BE2C (cell line): ENCODE results near the gene TMTC2.

Source experiments
- DNase-seq: peaks from one replicate; pipeline ENCODE4 v3.0.0-alpha.2; 2020
- H3K27me3 ChIP-seq: fragments of 250-450 bp; sonication (Bioruptor Pico); 2 replicates; pipeline ENCODE4 v1.5.1; 2020; ENCODE audit warnings: mild to moderate bottlenecking
- H3K36me3 ChIP-seq: fragments of 250-450 bp; sonication (Bioruptor Pico); 2 replicates; pipeline ENCODE4 v1.5.1; 2020; ENCODE audit warnings: mild to moderate bottlenecking
- H3K4me1 ChIP-seq: fragments of 250-450 bp; sonication (Bioruptor Pico); 2 replicates; pipeline ENCODE4 v1.5.1; 2020
- H3K4me3 ChIP-seq: 2 replicates; pipeline ENCODE4 v1.5.1; 2011; ENCODE audit warnings: low read depth, low read length
- H3K9me3 ChIP-seq: fragments of 250-450 bp; sonication (Bioruptor Pico); 2 replicates; pipeline ENCODE4 v1.5.1; 2020
- CTCF ChIP-seq: IDR thresholded peaks from 2 replicates; pipeline ENCODE4 v1.5.1; 2012; ENCODE audit warnings: mild to moderate bottlenecking, low read depth, low read length

The TMTC2 gene

GRCh38 chr12:82919388-82920054, 232.8 kb downstream of the TMTC2 start:
- DNase-seq, result no peak
- no peak for TF ChIP-seq CTCF

DNA sequence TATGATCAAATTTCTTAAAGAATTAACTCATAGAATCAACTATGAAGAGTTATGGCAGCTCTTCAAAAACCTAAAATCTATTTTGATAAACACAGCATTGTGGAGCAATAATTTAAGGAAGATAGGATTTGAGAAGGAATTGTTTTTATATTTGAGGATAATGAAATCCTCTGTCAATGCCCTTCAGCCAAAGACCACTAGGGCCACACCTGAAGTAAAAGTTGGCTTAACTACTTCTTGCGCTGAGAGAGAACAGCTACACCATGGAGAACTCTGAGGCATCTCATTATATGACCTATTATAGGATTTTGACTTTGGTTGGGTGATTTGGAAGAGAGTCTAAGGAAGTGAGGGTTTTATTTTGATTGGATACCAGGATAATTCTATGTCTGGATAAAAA, 237.2 kb downstream of the TMTC2 start:
- TF ChIP-seq CTCF, result no peak
- Histone ChIP-seq H3K4me1 (no peaks in the 10 kb centered on the region), H3K36me3 (no peaks in the 10 kb centered on the region), H3K4me3 (no peak overlapping the region), H3K27me3 (no peaks in the 10 kb centered on the region), H3K9me3 (no peaks in the 10 kb centered on the region)
- DNase-seq, result no peak

More at GRCh38 chr12:82919388-82920054, 232.8 kb downstream of the TMTC2 start:
- H3K36me3 ChIP-seq, result no peaks in the 10 kb centered on the region
- no peaks in the 10 kb centered on the region for H3K9me3 ChIP-seq
- no peaks in the 10 kb centered on the region for H3K4me1 ChIP-seq
- no peaks in the 10 kb centered on the region for H3K27me3 ChIP-seq
- no peak overlapping the region for H3K4me3 ChIP-seq

- DNase-seq, result no peak
- peaks cover 2% of the 10 kb centered on the region; the same call in 1 of the 2 replicates for H3K4me1 ChIP-seq
- no peaks in the 10 kb centered on the region for H3K27me3 ChIP-seq
- no peaks in the 10 kb centered on the region for H3K9me3 ChIP-seq
- H3K4me3 ChIP-seq, result no peak overlapping the region
- no peak for TF ChIP-seq CTCF
- no peaks in the 10 kb centered on the region for H3K36me3 ChIP-seq
These were observed 239.9 kb downstream of the TMTC2 start for GRCh38 chr12:82926630-82927029.

- H3K4me3 ChIP-seq, result no peak overlapping the region
- no peaks in the 10 kb centered on the region for H3K36me3 ChIP-seq
- no peak for DNase-seq
- H3K27me3 ChIP-seq, result no peaks in the 10 kb centered on the region
- peaks cover 3% of the 10 kb centered on the region; the same call in 1 of the 2 replicates for H3K4me1 ChIP-seq
- no peak for TF ChIP-seq CTCF
- no peaks in the 10 kb centered on the region for H3K9me3 ChIP-seq
These were observed 243.6 kb downstream of the TMTC2 start for GRCh38 chr12:82930301-82930700.

DNA sequence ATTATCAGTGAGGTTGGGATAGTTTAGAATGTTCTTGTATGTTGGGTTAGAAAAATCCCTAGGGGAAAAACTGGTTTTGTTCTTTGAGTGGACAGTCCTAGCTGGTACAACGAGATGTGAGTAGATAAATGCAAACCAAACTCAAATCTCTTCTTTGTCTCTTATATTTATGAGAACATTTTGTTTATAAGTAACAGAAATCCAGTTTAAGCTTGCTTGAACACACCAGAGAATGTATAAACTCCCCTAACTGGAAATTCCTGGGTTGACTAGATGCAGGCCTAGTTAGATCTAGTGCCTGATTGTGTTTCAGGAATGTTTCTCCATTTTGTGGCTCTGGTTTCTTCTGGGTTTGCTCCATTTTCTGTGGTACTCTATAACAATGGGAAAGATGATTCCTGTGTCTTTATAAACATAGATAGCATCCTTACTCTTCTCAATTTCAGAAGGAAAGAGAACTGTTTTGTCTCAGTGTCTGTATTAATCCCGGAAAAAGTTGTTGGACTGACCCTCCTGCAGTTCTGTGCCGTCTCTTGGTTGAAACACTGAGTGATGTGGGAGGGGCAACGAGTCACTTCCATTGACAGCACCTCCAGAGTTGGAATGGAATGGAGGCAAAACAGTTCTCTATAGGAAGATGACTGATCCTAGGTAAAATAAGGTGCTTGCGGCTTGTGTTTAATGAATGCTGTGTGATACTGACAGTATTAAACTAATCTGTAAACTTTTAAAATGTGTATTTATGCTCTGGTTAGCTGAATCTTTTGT, 244.8 kb downstream of the TMTC2 start:
- Histone ChIP-seq H3K4me1 (peaks cover 3% of the 10 kb centered on the region; the same call in 1 of the 2 replicates), H3K4me3 (no peak overlapping the region), H3K27me3 (no peaks in the 10 kb centered on the region), H3K36me3 (no peaks in the 10 kb centered on the region), H3K9me3 (no peaks in the 10 kb centered on the region)
- TF ChIP-seq CTCF, result no peak
- no peak for DNase-seq

DNA sequence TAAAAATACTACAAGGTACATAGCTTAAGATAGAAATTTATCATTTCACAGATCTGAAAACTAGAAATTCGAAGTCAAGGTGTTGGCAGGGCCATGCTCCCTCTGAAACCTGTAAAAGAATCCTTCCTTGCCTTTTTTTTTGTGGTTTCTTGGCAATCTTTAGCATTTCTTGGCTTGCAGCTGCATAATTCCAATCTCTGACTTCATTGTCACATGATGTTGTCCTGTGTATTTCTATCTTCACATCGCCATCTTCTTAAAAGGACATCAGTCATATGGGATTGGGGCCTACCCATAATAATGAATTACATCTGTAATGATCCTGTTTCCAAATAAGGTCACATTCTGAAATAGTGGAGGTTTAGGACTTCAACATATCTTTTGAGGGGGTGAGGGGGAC, 250.4 kb downstream of the TMTC2 start:
- Histone ChIP-seq H3K36me3 (no peaks in the 10 kb centered on the region), H3K27me3 (no peaks in the 10 kb centered on the region), H3K4me3 (no peak overlapping the region), H3K4me1 (no peaks in the 10 kb centered on the region), H3K9me3 (no peaks in the 10 kb centered on the region)
- DNase-seq, result no peak
- no peak for TF ChIP-seq CTCF
